ENCODE measurements around the gene PSMB10.
"Not testable (repeated sequence)": the region's sequence is repeated elsewhere in the genome, so short reads cannot be mapped to it uniquely, and the experiment has no call there.

The PSMB10 gene

GRCh38 chr16:67977005-67977404 is 40.4 kb upstream of the PSMB10 start:
- H4K20me1 ChIP-seq (ENCODE audit: insufficient read depth): no peaks in the 10 kb centered on the region
- H3K27ac ChIP-seq: no peak overlapping the region
- H3K27me3 ChIP-seq (ENCODE audit: insufficient read depth, low read depth): no peaks in the 10 kb centered on the region
- H3K4me3 ChIP-seq (IDR thresholded peaks at IDR 0.05; ENCODE audit: insufficient read depth, low read depth, low read length): no peak overlapping the region
- peaks cover 28% of the 10 kb centered on the region for H3K4me1 ChIP-seq (ENCODE audit: low read depth, poor library complexity, severe bottlenecking)
- H3K9ac ChIP-seq: no peak overlapping the region
- no peaks in the 10 kb centered on the region for H3K36me3 ChIP-seq (ENCODE audit: insufficient read depth)
- TF ChIP-seq, protein P1, sequence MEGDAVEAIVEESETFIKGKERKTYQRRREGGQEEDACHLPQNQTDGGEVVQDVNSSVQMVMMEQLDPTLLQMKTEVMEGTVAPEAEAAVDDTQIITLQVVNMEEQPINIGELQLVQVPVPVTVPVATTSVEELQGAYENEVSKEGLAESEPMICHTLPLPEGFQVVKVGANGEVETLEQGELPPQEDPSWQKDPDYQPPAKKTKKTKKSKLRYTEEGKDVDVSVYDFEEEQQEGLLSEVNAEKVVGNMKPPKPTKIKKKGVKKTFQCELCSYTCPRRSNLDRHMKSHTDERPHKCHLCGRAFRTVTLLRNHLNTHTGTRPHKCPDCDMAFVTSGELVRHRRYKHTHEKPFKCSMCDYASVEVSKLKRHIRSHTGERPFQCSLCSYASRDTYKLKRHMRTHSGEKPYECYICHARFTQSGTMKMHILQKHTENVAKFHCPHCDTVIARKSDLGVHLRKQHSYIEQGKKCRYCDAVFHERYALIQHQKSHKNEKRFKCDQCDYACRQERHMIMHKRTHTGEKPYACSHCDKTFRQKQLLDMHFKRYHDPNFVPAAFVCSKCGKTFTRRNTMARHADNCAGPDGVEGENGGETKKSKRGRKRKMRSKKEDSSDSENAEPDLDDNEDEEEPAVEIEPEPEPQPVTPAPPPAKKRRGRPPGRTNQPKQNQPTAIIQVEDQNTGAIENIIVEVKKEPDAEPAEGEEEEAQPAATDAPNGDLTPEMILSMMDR (conservative IDR thresholded peaks at IDR 0.05; ENCODE audit: low read depth, low read length): no peak
- H2AFZ ChIP-seq (ENCODE audit: low read depth): no peak overlapping the region
- H3K79me2 ChIP-seq (ENCODE audit: insufficient read depth, low read depth): no peaks in the 10 kb centered on the region
- H3K4me2 ChIP-seq: no peak overlapping the region

GRCh38 chr16:67976205-67976604 is 39.6 kb upstream of the PSMB10 start:
- Histone ChIP-seq H3K27me3 (ENCODE audit: insufficient read depth, low read depth) (no peaks in the 10 kb centered on the region), H3K4me3 (IDR thresholded peaks at IDR 0.05; ENCODE audit: insufficient read depth, low read depth, low read length) (no peak overlapping the region), H3K36me3 (ENCODE audit: insufficient read depth) (no peaks in the 10 kb centered on the region), H4K20me1 (ENCODE audit: insufficient read depth) (no peaks in the 10 kb centered on the region), H3K4me1 (ENCODE audit: low read depth, poor library complexity, severe bottlenecking) (peaks cover 28% of the 10 kb centered on the region), H3K79me2 (ENCODE audit: insufficient read depth, low read depth) (no peaks in the 10 kb centered on the region), H3K4me2 (peak overlapping the region; percentile 77; the same call in 1 of the 2 replicates), H3K27ac (peak overlapping the region; percentile 67; the same call in 1 of the 2 replicates), H3K9ac (no peak overlapping the region), H2AFZ (ENCODE audit: low read depth) (no peak overlapping the region)
- TF ChIP-seq, protein P1 (conservative IDR thresholded peaks at IDR 0.05; ENCODE audit: low read depth, low read length): no peak

GRCh38 chr16:67975321-67976105 is 38.9 kb upstream of the PSMB10 start:
- Histone ChIP-seq H4K20me1 (ENCODE audit: insufficient read depth) (no peaks in the 10 kb centered on the region), H3K9ac (peak overlapping the region; percentile 26; the same call in 1 of the 2 replicates), H3K4me2 (peak overlapping the region; percentile 77), H3K4me1 (ENCODE audit: low read depth, poor library complexity, severe bottlenecking) (peaks cover 28% of the 10 kb centered on the region), H3K36me3 (ENCODE audit: insufficient read depth) (no peaks in the 10 kb centered on the region), H3K27me3 (ENCODE audit: insufficient read depth, low read depth) (no peaks in the 10 kb centered on the region), H3K27ac (peak overlapping the region; percentile 67), H2AFZ (ENCODE audit: low read depth) (peak overlapping the region; percentile 75), H3K4me3 (IDR thresholded peaks at IDR 0.05; ENCODE audit: insufficient read depth, low read depth, low read length) (no peak overlapping the region), H3K79me2 (ENCODE audit: insufficient read depth, low read depth) (no peaks in the 10 kb centered on the region)
- TF ChIP-seq, protein P1 (conservative IDR thresholded peaks at IDR 0.05; ENCODE audit: low read depth, low read length): no peak

DNA sequence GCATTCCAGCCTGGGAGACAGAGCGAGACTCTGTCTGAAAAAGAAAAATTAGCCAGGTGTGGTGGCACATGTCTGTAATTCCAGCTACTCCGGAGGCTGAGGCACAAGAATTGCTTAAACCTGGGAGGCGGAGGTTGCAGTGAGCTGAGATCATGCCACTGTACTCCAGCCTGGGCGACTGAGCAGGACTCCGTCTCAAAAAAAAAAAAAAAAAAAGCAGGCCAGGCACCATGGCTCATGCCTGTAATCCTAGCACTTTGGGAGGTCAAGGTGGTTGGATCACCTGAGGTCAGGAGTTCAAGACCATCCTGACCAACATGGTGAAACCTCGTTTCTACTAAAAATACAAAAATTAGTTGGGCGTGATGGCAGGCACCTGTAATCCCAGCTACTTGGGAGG is 35.6 kb upstream of the PSMB10 start:
- H2AFZ ChIP-seq (ENCODE audit: low read depth); H3K27ac ChIP-seq; H4K20me1 ChIP-seq (ENCODE audit: insufficient read depth); H3K79me2 ChIP-seq (ENCODE audit: insufficient read depth, low read depth); H3K9ac ChIP-seq; H3K27me3 ChIP-seq (ENCODE audit: insufficient read depth, low read depth); H3K4me3 ChIP-seq (IDR thresholded peaks at IDR 0.05; ENCODE audit: insufficient read depth, low read depth, low read length); H3K36me3 ChIP-seq (ENCODE audit: insufficient read depth); H3K4me2 ChIP-seq: not testable (repeated sequence)
- peaks cover 33% of the 10 kb centered on the region for H3K4me1 ChIP-seq (ENCODE audit: low read depth, poor library complexity, severe bottlenecking)

- no peaks in the 10 kb centered on the region for H3K79me2 ChIP-seq (ENCODE audit: insufficient read depth, low read depth)
Observed at GRCh38 chr16:67971111-67971510, 34.5 kb upstream of the PSMB10 start.

More at GRCh38 chr16:67971111-67971510, 34.5 kb upstream of the PSMB10 start:
- Histone ChIP-seq H2AFZ (ENCODE audit: low read depth) (no peak overlapping the region), H3K4me1 (ENCODE audit: low read depth, poor library complexity, severe bottlenecking) (peaks cover 36% of the 10 kb centered on the region), H3K27me3 (ENCODE audit: insufficient read depth, low read depth) (no peaks in the 10 kb centered on the region), H3K4me2 (no peak overlapping the region), H3K4me3 (IDR thresholded peaks at IDR 0.05; ENCODE audit: insufficient read depth, low read depth, low read length) (no peak overlapping the region), H4K20me1 (ENCODE audit: insufficient read depth) (no peaks in the 10 kb centered on the region), H3K27ac (no peak overlapping the region), H3K36me3 (ENCODE audit: insufficient read depth) (no peaks in the 10 kb centered on the region), H3K9ac (no peak overlapping the region)
- TF ChIP-seq, protein P1 (conservative IDR thresholded peaks at IDR 0.05; ENCODE audit: low read depth, low read length): no peak
